Raji (cell line): ENCODE results near the gene SENP5.

ENCODE experiments used
- POLR2A ChIP-seq: IDR thresholded peaks from 2 replicates; pipeline ENCODE4 v1.6.1; 2011; ENCODE audit warnings: low read depth, low read length, control low read depth; ENCODE audit not compliant: insufficient read depth

The SENP5 gene

GRCh38 chr3:196894557-196895295 lies 27.0 kb downstream of the SENP5 start:
- TF ChIP-seq POLR2A = no peak

- no peak for TF ChIP-seq POLR2A
Measured at GRCh38 chr3:196896229-196896628, 28.5 kb downstream of the SENP5 start.

- TF ChIP-seq POLR2A = no peak
Measured at GRCh38 chr3:196901768-196902167, 34.0 kb downstream of the SENP5 start.

GRCh38 chr3:196902296-196902695 lies 34.6 kb downstream of the SENP5 start:
- no peak for TF ChIP-seq POLR2A

- TF ChIP-seq POLR2A = no peak
Measured at GRCh38 chr3:196903740-196904139, 36.0 kb downstream of the SENP5 start.

DNA sequence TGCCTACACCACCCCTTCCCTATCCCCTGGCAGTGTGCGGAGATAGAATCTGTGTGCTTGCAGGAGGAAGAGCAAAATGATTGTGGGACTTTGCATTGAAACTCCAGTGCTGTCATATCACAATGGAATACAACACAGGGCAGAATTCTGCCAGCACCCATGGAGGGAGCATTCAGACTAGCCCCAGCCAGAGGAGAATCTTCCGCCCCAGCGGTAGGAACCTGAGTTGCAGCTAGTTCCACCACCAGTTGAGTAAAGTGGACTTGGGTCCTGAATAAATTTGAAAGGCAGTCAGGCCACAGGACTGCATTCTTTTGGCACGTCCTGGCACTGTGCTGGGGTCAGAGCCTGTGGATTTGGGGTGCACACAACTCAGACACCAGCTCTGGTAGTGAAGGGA lies 47.1 kb downstream of the SENP5 start:
- no peak for TF ChIP-seq POLR2A

DNA sequence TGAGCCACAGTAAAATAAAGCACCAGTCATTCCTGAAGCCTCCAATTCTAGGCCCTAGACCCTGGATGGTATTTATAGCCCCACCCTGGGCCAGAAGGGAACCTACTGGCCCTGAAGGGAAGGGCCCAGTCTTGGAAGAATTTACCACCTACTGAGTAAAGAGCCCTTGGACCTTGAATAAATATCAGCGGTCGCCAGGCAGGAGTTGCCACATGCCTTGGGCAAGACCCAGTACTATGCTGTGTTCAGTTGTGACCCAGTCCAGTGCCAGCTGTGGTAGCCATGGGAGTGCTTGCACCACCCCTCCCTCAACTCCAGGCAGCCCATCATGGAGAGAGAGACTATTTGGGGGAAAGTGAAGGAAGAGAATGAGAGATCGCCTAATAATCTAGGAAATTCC lies 47.7 kb downstream of the SENP5 start:
- no peak for TF ChIP-seq POLR2A

DNA sequence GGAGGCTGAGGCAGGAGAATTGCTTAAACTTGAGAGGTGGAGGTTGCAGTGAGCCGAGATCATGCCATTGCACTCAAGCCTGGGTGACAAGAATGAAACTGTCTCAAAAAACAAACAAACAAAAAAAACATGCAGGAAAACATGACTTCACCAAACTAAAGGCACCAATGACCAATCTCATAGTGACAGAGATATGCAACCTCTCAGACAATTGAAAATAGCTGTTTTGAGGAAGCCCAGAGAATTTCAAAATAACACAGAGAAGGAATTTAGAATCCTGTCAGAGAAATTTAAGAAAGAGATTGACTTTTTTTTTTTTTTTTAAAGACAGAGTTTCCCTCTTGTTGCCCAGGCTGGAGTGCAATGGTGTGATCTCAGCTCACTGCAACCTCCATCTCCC lies 48.5 kb downstream of the SENP5 start:
- no peak for TF ChIP-seq POLR2A

DNA sequence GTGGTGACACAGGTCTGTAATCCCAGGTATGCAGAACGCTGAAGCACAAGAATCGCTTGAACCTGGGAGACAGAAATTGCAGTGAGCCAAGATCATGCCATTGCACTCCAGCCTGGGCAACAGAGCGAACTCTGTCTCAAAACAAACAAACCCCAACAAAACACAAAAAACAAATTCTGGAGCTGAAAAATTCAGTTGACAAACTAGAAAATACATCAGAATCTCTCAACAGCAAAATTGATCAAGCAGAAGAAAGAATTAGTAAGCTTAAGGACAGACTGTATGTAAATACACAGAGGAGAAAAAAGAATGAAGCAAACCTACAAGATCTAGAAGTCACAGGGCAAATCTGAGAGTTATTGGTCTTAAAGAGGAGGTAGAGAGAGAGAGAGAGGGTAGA lies 49.3 kb downstream of the SENP5 start:
- TF ChIP-seq POLR2A = no peak

GRCh38 chr3:196918968-196919367 lies 51.2 kb downstream of the SENP5 start:
- TF ChIP-seq POLR2A = no peak

GRCh38 chr3:196920733-196921132 lies 53.0 kb downstream of the SENP5 start:
- no peak for TF ChIP-seq POLR2A

- TF ChIP-seq POLR2A = no peak
Measured at GRCh38 chr3:196927571-196928453, 60.1 kb downstream of the SENP5 start.

- no peak for TF ChIP-seq POLR2A
Measured at GRCh38 chr3:196931157-196931556, 63.4 kb downstream of the SENP5 start.

DNA sequence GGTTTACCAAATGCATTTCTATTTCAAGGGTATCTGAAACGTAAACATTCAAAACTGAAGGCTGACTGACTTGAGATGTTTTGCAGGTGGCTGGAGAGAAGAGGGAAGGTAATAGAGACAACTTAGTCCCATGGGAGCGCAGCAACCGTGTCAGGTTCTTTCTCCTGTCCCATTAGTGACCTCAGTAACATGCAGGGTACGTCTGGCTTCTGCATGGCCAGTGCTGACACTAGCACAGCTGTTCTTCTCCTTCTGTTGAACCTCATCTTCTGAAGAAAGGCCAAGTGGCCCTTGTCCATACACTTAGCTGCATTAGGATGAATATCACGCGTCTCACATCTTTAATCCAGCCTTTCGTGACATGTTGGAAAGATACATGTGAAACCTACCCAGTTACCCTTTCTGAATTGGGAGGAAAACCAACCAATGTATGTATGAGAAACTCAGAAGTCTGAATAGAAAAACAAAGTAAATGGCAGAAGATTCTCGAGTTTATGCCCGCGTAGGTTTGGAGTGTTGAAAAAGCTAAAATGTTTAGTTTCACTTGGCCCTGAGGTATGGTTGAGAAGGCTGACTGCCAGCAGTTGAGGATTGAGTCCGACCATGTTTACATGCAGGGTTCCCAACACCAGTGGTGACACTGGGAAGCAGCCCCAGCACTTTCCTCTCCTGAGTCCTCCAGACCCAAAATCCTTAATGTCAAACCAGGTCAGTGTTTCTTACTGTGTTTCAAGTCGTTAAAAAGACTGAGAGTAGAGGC lies 64.3 kb downstream of the SENP5 start:
- no peak for TF ChIP-seq POLR2A

DNA sequence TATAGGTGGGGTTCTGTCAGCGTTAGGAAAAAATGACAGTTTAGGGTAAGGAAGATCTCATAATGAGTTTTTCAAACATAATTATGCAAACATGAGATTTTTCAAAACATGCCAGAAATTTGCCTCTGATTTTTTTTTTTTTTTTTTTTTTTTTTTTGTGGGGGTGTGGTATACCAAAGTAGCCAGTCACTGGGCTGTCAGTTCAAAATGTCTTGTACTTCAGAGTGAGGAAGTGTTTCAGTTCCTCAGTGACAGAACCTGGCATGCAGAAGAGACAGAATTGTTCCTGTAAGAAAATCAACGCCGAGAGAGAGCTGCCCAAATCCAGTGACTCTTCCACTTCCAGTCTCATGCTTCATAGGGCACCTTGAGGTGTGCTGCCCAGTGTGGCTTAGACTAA lies 64.9 kb downstream of the SENP5 start:
- 0 out of 2 replicates have a peak, but pooled peaks have one; percentile 24 for TF ChIP-seq POLR2A

DNA sequence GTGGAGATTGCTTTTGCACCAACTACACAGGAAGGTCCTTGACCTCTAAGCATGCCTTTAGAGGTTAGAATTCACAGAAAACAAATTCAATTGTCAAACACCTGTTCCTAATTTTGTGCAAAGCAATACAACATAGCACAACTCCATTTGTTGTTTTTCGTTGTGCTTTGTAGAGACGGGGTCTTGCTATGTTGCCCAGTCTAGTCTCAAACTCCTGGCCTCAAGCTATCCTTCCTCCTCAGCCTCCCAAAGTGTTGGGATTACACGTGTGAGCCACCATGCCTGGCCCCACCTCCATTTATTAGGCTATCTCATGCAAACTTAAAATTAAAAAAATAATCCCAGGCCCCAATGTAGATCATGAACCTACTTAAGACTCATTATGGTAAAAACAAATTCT lies 68.6 kb downstream of the SENP5 start:
- no peak for TF ChIP-seq POLR2A

DNA sequence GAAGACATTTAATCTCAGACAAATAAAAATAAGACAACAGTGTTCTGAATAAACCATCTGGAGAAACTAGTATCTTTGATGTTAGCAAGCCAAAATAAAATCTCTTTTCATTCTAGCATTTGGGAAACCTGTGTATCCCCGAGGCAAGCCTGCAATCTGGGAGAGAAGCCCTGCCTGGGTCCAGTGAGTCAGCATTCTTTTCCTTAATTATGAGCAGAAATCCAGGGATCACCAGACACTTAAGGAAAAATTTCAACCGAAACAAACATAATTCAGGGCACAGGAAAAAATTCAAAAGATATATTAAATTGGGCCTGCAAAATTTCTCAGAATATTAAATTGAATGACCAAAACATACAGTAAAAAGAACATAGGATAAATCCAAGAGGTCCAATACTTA lies 70.4 kb downstream of the SENP5 start:
- TF ChIP-seq POLR2A = no peak
